ENCODE data around the gene CNR2.
"Not testable (repeated sequence)": the region's sequence is repeated elsewhere in the genome, so short reads cannot be mapped to it uniquely, and the experiment has no call there.

The CNR2 gene

GRCh38 chr1:23913212-23913880 lies at the start of gene CNR2:
TSS of gene CNR2 (minus strand) at chr1:23913362. CDS start at chr1:23875617, 37,745 bp downstream.
- in situ Hi-C loops (cut with MboI; ENCODE audit: low sequenced_read_pairs) = no loop called here

- in situ Hi-C loops (cut with MboI; ENCODE audit: low sequenced_read_pairs) = no loop called here
These were observed 47.3 kb upstream of the CNR2 start for GRCh38 chr1:23960291-23961020.

- in situ Hi-C loops (cut with MboI; ENCODE audit: low sequenced_read_pairs) = no loop called here
These were observed 46.5 kb upstream of the CNR2 start, which contains the start of gene PNRC2 for GRCh38 chr1:23959461-23960290. TSS of gene PNRC2 (plus strand) at chr1:23959828. CDS start at chr1:23961458, 1,630 bp downstream.

- in situ Hi-C loops (cut with MboI; ENCODE audit: low sequenced_read_pairs) = no loop called here
These were observed 45.8 kb upstream of the CNR2 start for GRCh38 chr1:23958810-23959460.

GRCh38 chr1:23958040-23958809 lies 45.1 kb upstream of the CNR2 start:
- in situ Hi-C loops (cut with MboI; ENCODE audit: low sequenced_read_pairs) = not testable (repeated sequence)

GRCh38 chr1:23957096-23957495 lies 43.9 kb upstream of the CNR2 start:
- in situ Hi-C loops (cut with MboI; ENCODE audit: low sequenced_read_pairs) = no loop called here

- in situ Hi-C loops (cut with MboI; ENCODE audit: low sequenced_read_pairs) = no loop called here
These were observed 39.9 kb upstream of the CNR2 start for GRCh38 chr1:23953020-23953419.

- in situ Hi-C loops (cut with MboI; ENCODE audit: low sequenced_read_pairs) = no loop called here
These were observed 34.2 kb upstream of the CNR2 start for GRCh38 chr1:23947366-23947765.

- in situ Hi-C loops (cut with MboI; ENCODE audit: low sequenced_read_pairs) = no loop called here
These were observed 23.5 kb upstream of the CNR2 start for GRCh38 chr1:23936481-23937176.

- in situ Hi-C loops (cut with MboI; ENCODE audit: low sequenced_read_pairs) = no loop called here
These were observed 18.3 kb upstream of the CNR2 start for GRCh38 chr1:23931491-23931880.

GRCh38 chr1:23930861-23931490 lies 17.8 kb upstream of the CNR2 start:
- in situ Hi-C loops (cut with MboI; ENCODE audit: low sequenced_read_pairs) = no loop called here

GRCh38 chr1:23930270-23930669 lies 17.1 kb upstream of the CNR2 start:
- in situ Hi-C loops (cut with MboI; ENCODE audit: low sequenced_read_pairs) = no loop called here

GRCh38 chr1:23928789-23929188 lies 15.6 kb upstream of the CNR2 start:
- in situ Hi-C loops (cut with MboI; ENCODE audit: low sequenced_read_pairs) = no loop called here

- in situ Hi-C loops (cut with MboI; ENCODE audit: low sequenced_read_pairs) = no loop called here
These were observed 13.9 kb upstream of the CNR2 start for GRCh38 chr1:23927097-23927496.

- in situ Hi-C loops (cut with MboI; ENCODE audit: low sequenced_read_pairs) = no loop called here
These were observed 12.1 kb upstream of the CNR2 start for GRCh38 chr1:23925279-23925678.

GRCh38 chr1:23924601-23925000 lies 11.4 kb upstream of the CNR2 start:
- in situ Hi-C loops (cut with MboI; ENCODE audit: low sequenced_read_pairs) = no loop called here

- in situ Hi-C loops (cut with MboI; ENCODE audit: low sequenced_read_pairs) = no loop called here
These were observed 10.7 kb upstream of the CNR2 start for GRCh38 chr1:23923592-23924499.

- in situ Hi-C loops (cut with MboI; ENCODE audit: low sequenced_read_pairs) = no loop called here
These were observed 9.3 kb upstream of the CNR2 start for GRCh38 chr1:23922321-23922943.

Measured in hTERT RPE-1 (cell line).